ENCODE measurements around the gene CDH13.

The CDH13 gene

GRCh38 chr16:83701494-83701893, 1074.7 kb downstream of the CDH13 start:
- H3K4me2 ChIP-seq (ENCODE audit: low read length), result no peak overlapping the region
- no peaks in the 10 kb centered on the region for H3K36me3 ChIP-seq (replicated peaks; ENCODE audit: low read depth, low read length)
- no peak overlapping the region for H3K27ac ChIP-seq (ENCODE audit: low read length)
- no peaks in the 10 kb centered on the region for H3K9me3 ChIP-seq (ENCODE audit: insufficient read depth, low read length)
- TF ChIP-seq EZH2phosphoT487 (IDR thresholded peaks at IDR 0.05; ENCODE audit: low read depth), result no peak
- TF ChIP-seq CTCF (IDR thresholded peaks at IDR 0.05; ENCODE audit: low read depth, low read length), result no peak
- H4K20me1 ChIP-seq (ENCODE audit: insufficient read depth, low read length), result peaks cover 3% of the 10 kb centered on the region; the same call in 1 of the 2 replicates
- no peak overlapping the region for H3K4me3 ChIP-seq (ENCODE audit: low read length)
- no peak overlapping the region for H2AFZ ChIP-seq (ENCODE audit: low read depth, low read length)
- H3K4me1 ChIP-seq (ENCODE audit: low read length), result no peaks in the 10 kb centered on the region
- peaks cover 15% of the 10 kb centered on the region for H3K27me3 ChIP-seq (ENCODE audit: low read depth, low read length)
- H3K9ac ChIP-seq (ENCODE audit: low read length), result no peak overlapping the region
- H3K79me2 ChIP-seq (ENCODE audit: low read length), result no peaks in the 10 kb centered on the region

GRCh38 chr16:83704656-83705055, 1077.9 kb downstream of the CDH13 start:
- Histone ChIP-seq H3K27ac (ENCODE audit: low read length) (no peak overlapping the region), H3K9ac (ENCODE audit: low read length) (no peak overlapping the region), H3K9me3 (ENCODE audit: insufficient read depth, low read length) (no peaks in the 10 kb centered on the region), H3K27me3 (ENCODE audit: low read depth, low read length) (peaks cover 15% of the 10 kb centered on the region), H4K20me1 (ENCODE audit: insufficient read depth, low read length) (peaks cover 3% of the 10 kb centered on the region; the same call in 1 of the 2 replicates), H3K4me2 (ENCODE audit: low read length) (no peak overlapping the region), H3K79me2 (ENCODE audit: low read length) (no peaks in the 10 kb centered on the region), H3K4me3 (ENCODE audit: low read length) (no peak overlapping the region), H2AFZ (ENCODE audit: low read depth, low read length) (no peak overlapping the region), H3K36me3 (replicated peaks; ENCODE audit: low read depth, low read length) (no peaks in the 10 kb centered on the region), H3K4me1 (ENCODE audit: low read length) (no peaks in the 10 kb centered on the region)
- TF ChIP-seq EZH2phosphoT487 (IDR thresholded peaks at IDR 0.05; ENCODE audit: low read depth), result no peak
- no peak for TF ChIP-seq CTCF (IDR thresholded peaks at IDR 0.05; ENCODE audit: low read depth, low read length)

- H3K36me3 ChIP-seq (replicated peaks; ENCODE audit: low read depth, low read length), result no peaks in the 10 kb centered on the region
- no peak overlapping the region for H3K27ac ChIP-seq (ENCODE audit: low read length)
- no peaks in the 10 kb centered on the region for H4K20me1 ChIP-seq (ENCODE audit: insufficient read depth, low read length)
- H3K9me3 ChIP-seq (ENCODE audit: insufficient read depth, low read length), result no peaks in the 10 kb centered on the region
- H3K4me2 ChIP-seq (ENCODE audit: low read length), result no peak overlapping the region
- H3K4me3 ChIP-seq (ENCODE audit: low read length), result no peak overlapping the region
- H3K79me2 ChIP-seq (ENCODE audit: low read length), result no peaks in the 10 kb centered on the region
- TF ChIP-seq CTCF (IDR thresholded peaks at IDR 0.05; ENCODE audit: low read depth, low read length) (no peak), EZH2phosphoT487 (IDR thresholded peaks at IDR 0.05; ENCODE audit: low read depth) (no peak)
- no peaks in the 10 kb centered on the region for H3K4me1 ChIP-seq (ENCODE audit: low read length)
- H2AFZ ChIP-seq (ENCODE audit: low read depth, low read length), result no peak overlapping the region
- no peak overlapping the region for H3K9ac ChIP-seq (ENCODE audit: low read length)
- peaks cover 15% of the 10 kb centered on the region for H3K27me3 ChIP-seq (ENCODE audit: low read depth, low read length)
These were observed 1079.1 kb downstream of the CDH13 start for GRCh38 chr16:83705856-83706255.

- Histone ChIP-seq H3K9ac (ENCODE audit: low read length) (no peak overlapping the region), H3K4me2 (ENCODE audit: low read length) (no peak overlapping the region), H2AFZ (ENCODE audit: low read depth, low read length) (no peak overlapping the region), H3K36me3 (replicated peaks; ENCODE audit: low read depth, low read length) (no peaks in the 10 kb centered on the region), H4K20me1 (ENCODE audit: insufficient read depth, low read length) (no peaks in the 10 kb centered on the region), H3K4me1 (ENCODE audit: low read length) (no peaks in the 10 kb centered on the region), H3K79me2 (ENCODE audit: low read length) (no peaks in the 10 kb centered on the region), H3K9me3 (ENCODE audit: insufficient read depth, low read length) (no peaks in the 10 kb centered on the region), H3K27ac (ENCODE audit: low read length) (no peak overlapping the region), H3K4me3 (ENCODE audit: low read length) (no peak overlapping the region), H3K27me3 (ENCODE audit: low read depth, low read length) (peaks cover 15% of the 10 kb centered on the region)
- TF ChIP-seq CTCF (IDR thresholded peaks at IDR 0.05; ENCODE audit: low read depth, low read length), result no peak
- no peak for TF ChIP-seq EZH2phosphoT487 (IDR thresholded peaks at IDR 0.05; ENCODE audit: low read depth)
These were observed 1079.6 kb downstream of the CDH13 start for GRCh38 chr16:83706394-83706793.

All from OCI-LY3 (cell line).